Liver (tissue), 9 donors: ENCODE measurements around the gene MARCHF10. TPM values are rescaled to one million over a fixed set of nuclear protein-coding genes. Genes with fewer than 3 reads are reported as not detected.

ENCODE experiments used
- DNase-seq: peaks from one replicate; pipeline ENCODE4 v3.0.0-alpha.2; 2017; ENCODE audit warnings: low spot score
- H3K27ac ChIP-seq, 2 donors: one replicate each; pipeline ENCODE4 v1.7.0; 2013; ENCODE audit warnings: inconsistent platforms in 2 of 2, low read length in 2 of 2, control low read depth in 1 of 2, low read depth in 1 of 2, mild to moderate bottlenecking in 1 of 2
- H3K27me3 ChIP-seq, 4 donors: one replicate each; pipeline versions ENCODE4 v1.6.1 to v1.7.0; 2013; ENCODE audit warnings: low read length in 3 of 4, inconsistent platforms in 1 of 4, mild to moderate bottlenecking in 1 of 4, moderate library complexity in 1 of 4; ENCODE audit not compliant: control insufficient read depth in 4 of 4, insufficient read depth in 4 of 4
- H3K36me3 ChIP-seq, 4 donors: one replicate each; pipeline versions ENCODE4 v1.6.1 to v1.7.0; 2013; ENCODE audit warnings: low read length in 3 of 4, mild to moderate bottlenecking in 3 of 4, low read depth in 1 of 4, moderate library complexity in 1 of 4; ENCODE audit not compliant: control insufficient read depth in 4 of 4, insufficient read depth in 3 of 4
- H3K4me1 ChIP-seq, 4 donors: one replicate each; pipeline versions ENCODE4 v1.6.1 to v1.7.0; 2013; ENCODE audit warnings: low read length in 3 of 4, mild to moderate bottlenecking in 3 of 4, moderate library complexity in 1 of 4; ENCODE audit not compliant: control insufficient read depth in 4 of 4, insufficient read depth in 4 of 4
- H3K4me3 ChIP-seq, 3 donors: one replicate each; pipeline versions ENCODE4 v1.6.1 to v1.7.0; 2013; ENCODE audit warnings: low read length in 3 of 3, control low read depth in 1 of 3, low read depth in 1 of 3, mild to moderate bottlenecking in 1 of 3
- H3K9ac ChIP-seq, 2 donors: one replicate each; pipeline ENCODE4 v1.7.0; 2013; ENCODE audit warnings: low read length in 2 of 2, mild to moderate bottlenecking in 2 of 2, moderate library complexity in 2 of 2, control low read depth in 1 of 2, low read depth in 1 of 2
- H3K9me3 ChIP-seq, 4 donors: one replicate each; pipeline versions ENCODE4 v1.6.1 to v1.7.0; 2013; ENCODE audit warnings: low read length in 3 of 4; ENCODE audit not compliant: control insufficient read depth in 4 of 4
- EGR1 ChIP-seq, 2 donors: IDR thresholded peaks; 2 replicates each; pipeline ENCODE4 v1.6.1; 2016 to 2018; ENCODE audit warnings: antibody characterized with exemption in 2 of 2, low read depth in 2 of 2
- FOXA1 ChIP-seq: IDR thresholded peaks from 2 replicates; pipeline ENCODE4 v1.6.1; 2016; ENCODE audit warnings: antibody characterized with exemption
- FOXA2 ChIP-seq: IDR thresholded peaks from 2 replicates; pipeline ENCODE4 v1.6.1; 2016; ENCODE audit warnings: antibody characterized with exemption
- GABPA ChIP-seq, 2 donors: IDR thresholded peaks in 1 of 2; conservative IDR thresholded peaks in 1 of 2; 2 replicates each; pipeline ENCODE4 v1.6.1; 2016; ENCODE audit warnings: antibody characterized with exemption in 2 of 2, mild to moderate bottlenecking in 1 of 2, moderate library complexity in 1 of 2
- HNF4A ChIP-seq, 2 donors: conservative IDR thresholded peaks; 2 replicates each; pipeline ENCODE4 v1.6.1; 2016; ENCODE audit warnings: antibody characterized with exemption in 2 of 2, mild to moderate bottlenecking in 2 of 2
- HNF4G ChIP-seq: IDR thresholded peaks from 2 replicates; pipeline ENCODE4 v1.6.1; 2016; ENCODE audit warnings: antibody characterized with exemption
- JUND ChIP-seq, 2 donors: IDR thresholded peaks; 2 replicates each; pipeline ENCODE4 v1.6.1; 2016; ENCODE audit warnings: antibody characterized with exemption in 2 of 2
- NR2F2 ChIP-seq: IDR thresholded peaks from 2 replicates; pipeline ENCODE4 v1.6.1; 2016; ENCODE audit warnings: antibody characterized with exemption
- RAD21 ChIP-seq, 2 donors: IDR thresholded peaks; 2 replicates each; pipeline ENCODE4 v1.6.1; 2016; ENCODE audit warnings: antibody characterized with exemption in 2 of 2, mild to moderate bottlenecking in 2 of 2
- RXRA ChIP-seq, 2 donors: IDR thresholded peaks; 2 replicates each; pipeline ENCODE4 v1.6.1; 2017 to 2018; ENCODE audit warnings: antibody characterized with exemption in 2 of 2, mild to moderate bottlenecking in 1 of 2
- SP1 ChIP-seq: IDR thresholded peaks from 2 replicates; pipeline ENCODE4 v1.6.1; 2018; ENCODE audit warnings: antibody characterized with exemption, mild to moderate bottlenecking
- TAF1 ChIP-seq: conservative IDR thresholded peaks from 2 replicates; pipeline ENCODE4 v1.6.1; 2016; ENCODE audit warnings: antibody characterized with exemption, mild to moderate bottlenecking
- YY1 ChIP-seq: IDR thresholded peaks from 2 replicates; pipeline ENCODE4 v1.6.1; 2016; ENCODE audit warnings: antibody characterized with exemption, mild to moderate bottlenecking
- WGBS: extraction: QIAGEN DNeasy Blood & Tissue Kit; methylation state at CpG from one replicate; pipeline ENCODE4 v1.1.7; 2013; 5-methylcytosine and 5-hydroxymethylcytosine counted together
- polyA plus RNA-seq, 2 donors: library from polyadenylated mRNA; stranded (reverse) in 1 of 2; unstranded in 1 of 2; fragments of 200-250 nt in 1 of 2; fragments of >200 nt in 1 of 2; fragmentation: Nextera tagmentation in 1 of 2; extraction: Ambion mirVana in 1 of 2; gene quantifications; one replicate each; pipeline versions ENCODE4 v1.2.1 to v1.2.3, GENCODE V29; 2013 to 2015
- total RNA-seq, 2 donors: library from RNA; depleted of rRNA; stranded (reverse); fragments of >200 nt; gene quantifications; one replicate each; pipeline ENCODE4 v1.2.3, GENCODE V29; 2014
- TF ChIP-seq, protein P1 (sequence below): IDR thresholded peaks from 2 replicates; pipeline ENCODE4 v1.6.1; 2016; ENCODE audit warnings: antibody characterized with exemption
- TF ChIP-seq, protein P2 (sequence below): IDR thresholded peaks from 2 replicates; pipeline ENCODE4 v1.6.1; 2016; ENCODE audit warnings: antibody characterized with exemption, mild to moderate bottlenecking
- TF ChIP-seq, protein P3 (sequence below): fragments of 150-350 bp; IDR thresholded peaks from 2 replicates; pipeline ENCODE4 v1.5.1; 2017; ENCODE audit warnings: improper control_type of control experiment, low read depth, low read length; ENCODE audit not compliant: missing input control
- TF ChIP-seq, protein P4 (sequence below): IDR thresholded peaks from 2 replicates; pipeline ENCODE4 v1.6.1; 2016; ENCODE audit warnings: antibody characterized with exemption
- TF ChIP-seq, protein P5 (sequence below): IDR thresholded peaks from 2 replicates; pipeline ENCODE4 v1.6.1; 2016; ENCODE audit warnings: antibody characterized with exemption
- donor health status: healthy.
- donor health status: healthy.
- donor health status: healthy.
- donor health status: healthy.
- donor health status: healthy.

MARCHF10 gene
- total and polyA plus RNA-seq, 4 donors: not detected

DNA sequence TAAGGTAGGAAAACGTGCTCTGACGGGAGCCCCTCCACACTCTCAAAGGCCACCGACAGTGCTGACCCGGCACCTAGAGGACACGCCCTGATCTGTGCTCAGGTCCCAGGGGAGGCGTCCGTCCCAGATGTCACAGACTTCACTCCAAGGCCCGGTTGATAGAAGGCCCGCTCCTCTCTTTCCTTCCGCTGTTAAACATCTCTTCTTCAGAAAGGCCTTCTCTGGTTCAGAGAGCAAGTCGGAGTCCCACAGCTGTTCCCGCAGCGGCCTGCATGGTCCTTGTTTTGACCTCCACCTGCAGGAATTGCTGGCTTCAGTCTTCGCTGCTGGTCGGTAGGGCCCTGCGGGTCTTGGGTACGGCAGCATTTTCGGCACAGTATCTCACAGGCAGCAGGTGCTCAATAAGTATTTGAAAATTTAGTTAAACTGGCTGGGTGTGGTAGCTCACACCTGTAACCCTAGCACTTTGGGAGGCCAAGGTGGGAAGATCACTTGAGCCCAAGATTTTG is 92.2 kb downstream of the MARCHF10 start (continued):
- TF ChIP-seq, protein P1, sequence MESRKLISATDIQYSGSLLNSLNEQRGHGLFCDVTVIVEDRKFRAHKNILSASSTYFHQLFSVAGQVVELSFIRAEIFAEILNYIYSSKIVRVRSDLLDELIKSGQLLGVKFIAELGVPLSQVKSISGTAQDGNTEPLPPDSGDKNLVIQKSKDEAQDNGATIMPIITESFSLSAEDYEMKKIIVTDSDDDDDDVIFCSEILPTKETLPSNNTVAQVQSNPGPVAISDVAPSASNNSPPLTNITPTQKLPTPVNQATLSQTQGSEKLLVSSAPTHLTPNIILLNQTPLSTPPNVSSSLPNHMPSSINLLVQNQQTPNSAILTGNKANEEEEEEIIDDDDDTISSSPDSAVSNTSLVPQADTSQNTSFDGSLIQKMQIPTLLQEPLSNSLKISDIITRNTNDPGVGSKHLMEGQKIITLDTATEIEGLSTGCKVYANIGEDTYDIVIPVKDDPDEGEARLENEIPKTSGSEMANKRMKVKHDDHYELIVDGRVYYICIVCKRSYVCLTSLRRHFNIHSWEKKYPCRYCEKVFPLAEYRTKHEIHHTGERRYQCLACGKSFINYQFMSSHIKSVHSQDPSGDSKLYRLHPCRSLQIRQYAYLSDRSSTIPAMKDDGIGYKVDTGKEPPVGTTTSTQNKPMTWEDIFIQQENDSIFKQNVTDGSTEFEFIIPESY: no peak
- TF ChIP-seq RXRA (IDR thresholded peaks at IDR 0.05) (no peak), FOXA1 (no peak)

DNA sequence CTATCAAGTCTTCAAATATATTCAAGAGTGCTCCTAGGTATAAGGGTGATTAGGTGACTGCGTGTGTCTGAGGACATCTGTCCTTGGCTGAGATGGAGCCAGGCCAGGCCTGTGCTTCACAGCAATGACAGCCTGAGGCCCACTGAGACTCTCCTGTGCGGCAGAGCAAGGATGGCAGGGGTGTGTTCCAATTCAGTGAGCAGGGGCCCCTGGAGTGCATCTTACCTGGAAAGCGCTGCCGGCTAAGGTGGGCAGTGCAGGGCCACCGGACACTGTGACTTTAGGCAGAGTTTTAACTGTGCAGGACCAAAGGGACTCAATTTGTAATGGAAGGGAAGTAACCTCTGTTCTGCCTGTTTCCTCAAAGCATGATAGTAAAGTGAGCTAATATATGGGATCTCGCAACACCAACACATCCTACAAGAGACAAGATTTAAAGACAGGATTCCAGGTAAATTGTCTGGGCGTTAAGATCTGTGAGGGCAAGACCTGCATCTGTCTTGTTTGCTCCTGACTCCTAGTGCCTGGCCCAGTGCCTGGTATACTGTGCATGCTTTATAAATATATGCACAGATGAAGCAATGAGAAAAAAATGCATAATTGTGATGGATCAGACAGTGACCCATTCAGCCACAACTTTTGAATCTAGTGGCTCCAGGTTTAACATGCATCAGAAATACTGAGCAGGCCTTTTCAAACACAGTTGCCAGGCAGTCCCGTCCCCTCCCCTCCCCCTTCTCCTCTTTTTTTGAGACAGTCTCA is 93.9 kb downstream of the MARCHF10 start:
- no peaks in the 10 kb centered on the region for H3K36me3 ChIP-seq
- H3K9ac ChIP-seq: no peak overlapping the region
- TF ChIP-seq HNF4A (conservative IDR thresholded peaks at IDR 0.05) (no peak), RAD21 (IDR thresholded peaks at IDR 0.05) (no peak), JUND (IDR thresholded peaks at IDR 0.05) (no peak), NR2F2 (no peak), EGR1 (IDR thresholded peaks at IDR 0.05; ENCODE audit: low read depth in 2 of 2) (no peak), FOXA2 (no peak), SP1 (no peak), YY1 (no peak), RXRA (IDR thresholded peaks at IDR 0.05) (no peak), TAF1 (no peak), GABPA (IDR thresholded peaks at IDR 0.05 in 1 of 2, conservative IDR thresholded peaks at IDR 0.05 in 1 of 2) (no peak), HNF4G (no peak)
- TF ChIP-seq, protein P2, sequence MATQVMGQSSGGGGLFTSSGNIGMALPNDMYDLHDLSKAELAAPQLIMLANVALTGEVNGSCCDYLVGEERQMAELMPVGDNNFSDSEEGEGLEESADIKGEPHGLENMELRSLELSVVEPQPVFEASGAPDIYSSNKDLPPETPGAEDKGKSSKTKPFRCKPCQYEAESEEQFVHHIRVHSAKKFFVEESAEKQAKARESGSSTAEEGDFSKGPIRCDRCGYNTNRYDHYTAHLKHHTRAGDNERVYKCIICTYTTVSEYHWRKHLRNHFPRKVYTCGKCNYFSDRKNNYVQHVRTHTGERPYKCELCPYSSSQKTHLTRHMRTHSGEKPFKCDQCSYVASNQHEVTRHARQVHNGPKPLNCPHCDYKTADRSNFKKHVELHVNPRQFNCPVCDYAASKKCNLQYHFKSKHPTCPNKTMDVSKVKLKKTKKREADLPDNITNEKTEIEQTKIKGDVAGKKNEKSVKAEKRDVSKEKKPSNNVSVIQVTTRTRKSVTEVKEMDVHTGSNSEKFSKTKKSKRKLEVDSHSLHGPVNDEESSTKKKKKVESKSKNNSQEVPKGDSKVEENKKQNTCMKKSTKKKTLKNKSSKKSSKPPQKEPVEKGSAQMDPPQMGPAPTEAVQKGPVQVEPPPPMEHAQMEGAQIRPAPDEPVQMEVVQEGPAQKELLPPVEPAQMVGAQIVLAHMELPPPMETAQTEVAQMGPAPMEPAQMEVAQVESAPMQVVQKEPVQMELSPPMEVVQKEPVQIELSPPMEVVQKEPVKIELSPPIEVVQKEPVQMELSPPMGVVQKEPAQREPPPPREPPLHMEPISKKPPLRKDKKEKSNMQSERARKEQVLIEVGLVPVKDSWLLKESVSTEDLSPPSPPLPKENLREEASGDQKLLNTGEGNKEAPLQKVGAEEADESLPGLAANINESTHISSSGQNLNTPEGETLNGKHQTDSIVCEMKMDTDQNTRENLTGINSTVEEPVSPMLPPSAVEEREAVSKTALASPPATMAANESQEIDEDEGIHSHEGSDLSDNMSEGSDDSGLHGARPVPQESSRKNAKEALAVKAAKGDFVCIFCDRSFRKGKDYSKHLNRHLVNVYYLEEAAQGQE: no peak
- TF ChIP-seq, protein P3, sequence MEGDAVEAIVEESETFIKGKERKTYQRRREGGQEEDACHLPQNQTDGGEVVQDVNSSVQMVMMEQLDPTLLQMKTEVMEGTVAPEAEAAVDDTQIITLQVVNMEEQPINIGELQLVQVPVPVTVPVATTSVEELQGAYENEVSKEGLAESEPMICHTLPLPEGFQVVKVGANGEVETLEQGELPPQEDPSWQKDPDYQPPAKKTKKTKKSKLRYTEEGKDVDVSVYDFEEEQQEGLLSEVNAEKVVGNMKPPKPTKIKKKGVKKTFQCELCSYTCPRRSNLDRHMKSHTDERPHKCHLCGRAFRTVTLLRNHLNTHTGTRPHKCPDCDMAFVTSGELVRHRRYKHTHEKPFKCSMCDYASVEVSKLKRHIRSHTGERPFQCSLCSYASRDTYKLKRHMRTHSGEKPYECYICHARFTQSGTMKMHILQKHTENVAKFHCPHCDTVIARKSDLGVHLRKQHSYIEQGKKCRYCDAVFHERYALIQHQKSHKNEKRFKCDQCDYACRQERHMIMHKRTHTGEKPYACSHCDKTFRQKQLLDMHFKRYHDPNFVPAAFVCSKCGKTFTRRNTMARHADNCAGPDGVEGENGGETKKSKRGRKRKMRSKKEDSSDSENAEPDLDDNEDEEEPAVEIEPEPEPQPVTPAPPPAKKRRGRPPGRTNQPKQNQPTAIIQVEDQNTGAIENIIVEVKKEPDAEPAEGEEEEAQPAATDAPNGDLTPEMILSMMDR: no peak
- TF ChIP-seq, protein P4, sequence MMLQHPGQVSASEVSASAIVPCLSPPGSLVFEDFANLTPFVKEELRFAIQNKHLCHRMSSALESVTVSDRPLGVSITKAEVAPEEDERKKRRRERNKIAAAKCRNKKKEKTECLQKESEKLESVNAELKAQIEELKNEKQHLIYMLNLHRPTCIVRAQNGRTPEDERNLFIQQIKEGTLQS: no peak
- TF ChIP-seq, protein P5, sequence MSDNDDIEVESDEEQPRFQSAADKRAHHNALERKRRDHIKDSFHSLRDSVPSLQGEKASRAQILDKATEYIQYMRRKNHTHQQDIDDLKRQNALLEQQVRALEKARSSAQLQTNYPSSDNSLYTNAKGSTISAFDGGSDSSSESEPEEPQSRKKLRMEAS: no peak
- TF ChIP-seq, protein P1: no peak
- no peak overlapping the region for H3K4me3 ChIP-seq
- DNase-seq: no peak
- no peaks in the 10 kb centered on the region for H3K9me3 ChIP-seq
- H3K27me3 ChIP-seq: peaks cover 0 to 4% (median 0%) of the 10 kb centered on the region in 4 donors
- no peak overlapping the region for H3K27ac ChIP-seq
- no peaks in the 10 kb centered on the region for H3K4me1 ChIP-seq
- WGBS: 93% methylated on average over 8 of the region's 8 CpGs
